Loucy (cell line): ENCODE data around the gene CNTF.
A peak's percentile ranks its signal among the peaks of the same experiment; 100 is the strongest.

Source experiments
- H2AFZ ChIP-seq: fragments of 200-600 bp; sonication (generic); 2 replicates; pipeline ENCODE4 v1.6.0; 2016; ENCODE audit warnings: antibody characterized with exemption, mild to moderate bottlenecking, low read length, moderate library complexity
- H3F3A ChIP-seq: fragments of 200-600 bp; 2 replicates; pipeline ENCODE4 v1.6.0; 2016; ENCODE audit warnings: antibody characterized with exemption, low read depth, mild to moderate bottlenecking
- H3K27me3 ChIP-seq: fragments of 200-600 bp; sonication (generic); 2 replicates; pipeline ENCODE4 v1.6.1; 2014; ENCODE audit warnings: low read length, mild to moderate bottlenecking; ENCODE audit not compliant: insufficient read depth, poor library complexity, severe bottlenecking
- H3K36me3 ChIP-seq: fragments of 200-600 bp; sonication (generic); 2 replicates; pipeline ENCODE4 v1.6.1; 2016; ENCODE audit warnings: low read length; ENCODE audit not compliant: insufficient read depth
- H3K4me1 ChIP-seq: fragments of 200-600 bp; sonication (generic); 2 replicates; pipeline ENCODE4 v1.5.1; 2014; ENCODE audit warnings: low read length, mild to moderate bottlenecking; ENCODE audit not compliant: insufficient read depth, poor library complexity, severe bottlenecking
- H3K4me2 ChIP-seq: fragments of 200-600 bp; sonication (generic); 2 replicates; pipeline ENCODE4 v1.6.0; 2014; ENCODE audit warnings: antibody characterized with exemption, low read length, low read depth, mild to moderate bottlenecking; ENCODE audit not compliant: poor library complexity, severe bottlenecking
- H3K4me3 ChIP-seq: fragments of 200-600 bp; sonication (generic); 2 replicates; pipeline ENCODE4 v1.5.1; 2014; ENCODE audit warnings: low read length, mild to moderate bottlenecking, mixed read lengths; ENCODE audit not compliant: poor library complexity, severe bottlenecking
- H3K79me2 ChIP-seq: fragments of 200-600 bp; sonication (generic); 2 replicates; pipeline ENCODE4 v1.6.1; 2014; ENCODE audit warnings: low read length; ENCODE audit not compliant: insufficient read depth
- H3K9ac ChIP-seq: fragments of 200-600 bp; sonication (generic); 2 replicates; pipeline ENCODE4 v1.6.0; 2014; ENCODE audit warnings: mild to moderate bottlenecking, low read depth, low read length, moderate library complexity; ENCODE audit not compliant: poor library complexity, severe bottlenecking
- H3K9me2 ChIP-seq: fragments of 200-600 bp; sonication (generic); replicated peaks from 2 replicates; pipeline ENCODE4 v1.6.1; 2016; ENCODE audit warnings: low read depth, low read length, mixed read lengths
- H3K9me3 ChIP-seq: fragments of 200-600 bp; sonication (generic); 2 replicates; pipeline ENCODE4 v1.6.1; 2014; ENCODE audit warnings: mild to moderate bottlenecking, antibody characterized with exemption, low read length, low read depth; ENCODE audit not compliant: insufficient read depth
- H4K20me1 ChIP-seq: fragments of 200-600 bp; sonication (generic); 2 replicates; pipeline ENCODE4 v1.6.0; 2014; ENCODE audit warnings: antibody characterized with exemption, low read length, mild to moderate bottlenecking; ENCODE audit not compliant: insufficient read depth, poor library complexity, severe bottlenecking
- EZH2phosphoT487 ChIP-seq: fragments of 200-600 bp; IDR thresholded peaks from 2 replicates; pipeline ENCODE4 v1.6.1; 2018; ENCODE audit warnings: antibody characterized with exemption, mild to moderate bottlenecking, moderate library complexity, borderline replicate concordance
- TF ChIP-seq, protein P1 (sequence below): fragments of 200-600 bp; sonication (generic); conservative IDR thresholded peaks from 2 replicates; pipeline ENCODE4 v1.5.1; 2014; ENCODE audit warnings: mild to moderate bottlenecking, antibody characterized with exemption, low read length

The CNTF gene

DNA sequence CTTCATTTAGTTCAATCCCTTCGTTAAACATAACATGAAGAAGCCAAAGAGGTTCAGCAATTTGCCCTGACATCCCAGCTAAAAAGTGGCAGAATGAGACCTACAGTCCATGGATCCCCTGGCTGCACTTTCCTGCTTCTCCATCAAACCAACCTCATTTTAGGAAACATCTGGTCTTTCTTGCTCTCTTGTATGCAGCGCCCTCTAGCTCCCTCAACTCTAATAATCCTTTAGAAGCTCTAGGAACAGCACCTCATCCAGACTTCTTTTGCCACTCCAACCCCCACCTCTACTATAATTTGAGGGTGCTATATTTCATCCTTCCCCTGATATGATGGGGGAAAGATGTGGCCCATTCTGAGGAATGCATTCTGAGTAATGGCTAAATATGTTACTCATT lies 7.4 kb downstream of the CNTF start:
- Histone ChIP-seq H3F3A (no peaks in the 10 kb centered on the region), H3K27me3 (no peaks in the 10 kb centered on the region), H3K4me2 (no peak overlapping the region), H3K9ac (no peak overlapping the region), H3K36me3 (peaks cover 18% of the 10 kb centered on the region; the same call in 1 of the 2 replicates), H3K9me2 (no peaks in the 10 kb centered on the region), H3K9me3 (no peaks in the 10 kb centered on the region), H4K20me1 (no peaks in the 10 kb centered on the region), H3K79me2 (no peaks in the 10 kb centered on the region), H3K4me1 (no peaks in the 10 kb centered on the region), H3K4me3 (no peak overlapping the region), H2AFZ (no peak overlapping the region)
- TF ChIP-seq, protein P1, sequence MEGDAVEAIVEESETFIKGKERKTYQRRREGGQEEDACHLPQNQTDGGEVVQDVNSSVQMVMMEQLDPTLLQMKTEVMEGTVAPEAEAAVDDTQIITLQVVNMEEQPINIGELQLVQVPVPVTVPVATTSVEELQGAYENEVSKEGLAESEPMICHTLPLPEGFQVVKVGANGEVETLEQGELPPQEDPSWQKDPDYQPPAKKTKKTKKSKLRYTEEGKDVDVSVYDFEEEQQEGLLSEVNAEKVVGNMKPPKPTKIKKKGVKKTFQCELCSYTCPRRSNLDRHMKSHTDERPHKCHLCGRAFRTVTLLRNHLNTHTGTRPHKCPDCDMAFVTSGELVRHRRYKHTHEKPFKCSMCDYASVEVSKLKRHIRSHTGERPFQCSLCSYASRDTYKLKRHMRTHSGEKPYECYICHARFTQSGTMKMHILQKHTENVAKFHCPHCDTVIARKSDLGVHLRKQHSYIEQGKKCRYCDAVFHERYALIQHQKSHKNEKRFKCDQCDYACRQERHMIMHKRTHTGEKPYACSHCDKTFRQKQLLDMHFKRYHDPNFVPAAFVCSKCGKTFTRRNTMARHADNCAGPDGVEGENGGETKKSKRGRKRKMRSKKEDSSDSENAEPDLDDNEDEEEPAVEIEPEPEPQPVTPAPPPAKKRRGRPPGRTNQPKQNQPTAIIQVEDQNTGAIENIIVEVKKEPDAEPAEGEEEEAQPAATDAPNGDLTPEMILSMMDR, result peak; percentile 77
- TF ChIP-seq EZH2phosphoT487, result no peak

DNA sequence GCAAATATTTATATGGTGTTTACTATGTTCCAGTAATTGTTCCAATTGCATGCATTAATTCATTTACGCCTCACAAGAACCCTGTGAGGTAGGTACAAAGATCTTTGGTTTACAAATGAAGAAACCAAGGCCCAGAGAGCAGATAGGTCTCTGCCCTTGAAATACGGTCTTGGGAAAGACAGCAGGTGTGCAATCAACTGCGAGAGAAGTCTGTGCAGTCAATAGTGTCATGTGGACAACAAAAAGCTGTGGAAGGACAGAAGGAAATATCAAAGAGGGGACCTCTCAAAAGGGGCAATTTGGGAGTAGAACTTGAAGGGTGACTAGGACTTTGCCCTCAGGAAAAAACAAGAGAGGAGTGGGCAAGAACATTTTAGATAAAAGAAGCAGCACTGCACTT lies 8.9 kb downstream of the CNTF start:
- Histone ChIP-seq H3K27me3 (no peaks in the 10 kb centered on the region), H3K4me1 (no peaks in the 10 kb centered on the region), H3K9me2 (no peaks in the 10 kb centered on the region), H3K4me2 (no peak overlapping the region), H3K36me3 (peaks cover 4% of the 10 kb centered on the region; the same call in 1 of the 2 replicates), H3K9ac (no peak overlapping the region), H3F3A (no peaks in the 10 kb centered on the region), H2AFZ (no peak overlapping the region), H3K79me2 (no peaks in the 10 kb centered on the region), H3K4me3 (no peak overlapping the region), H3K9me3 (no peaks in the 10 kb centered on the region), H4K20me1 (no peaks in the 10 kb centered on the region)
- TF ChIP-seq, protein P1, result no peak
- TF ChIP-seq EZH2phosphoT487, result no peak

DNA sequence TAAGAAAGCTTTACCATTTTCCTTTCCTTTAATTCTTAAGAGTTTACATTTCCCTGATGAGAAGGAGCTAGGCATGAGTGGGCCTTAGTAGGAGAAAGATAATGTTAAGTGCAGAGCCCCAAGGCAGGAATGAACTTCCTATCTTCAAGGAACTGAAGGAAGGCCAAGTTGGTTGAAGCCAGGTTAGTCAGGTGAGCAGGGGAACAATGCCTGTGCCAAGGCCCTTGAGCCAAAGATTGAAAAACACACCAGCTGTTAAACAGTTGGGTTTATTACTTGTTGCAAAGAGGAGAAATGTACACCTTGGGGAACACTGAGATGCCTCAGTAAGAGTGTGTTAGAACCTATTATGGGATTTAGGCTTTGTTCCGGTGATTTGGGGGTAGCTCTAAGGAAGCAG lies 10.0 kb downstream of the CNTF start:
- no peaks in the 10 kb centered on the region for H3F3A ChIP-seq
- no peak for TF ChIP-seq EZH2phosphoT487
- TF ChIP-seq, protein P1, result no peak

More for the DNA sequence above, 10.0 kb downstream of the CNTF start:
- H2AFZ ChIP-seq, result no peak overlapping the region
- H3K9me2 ChIP-seq, result no peaks in the 10 kb centered on the region
- H4K20me1 ChIP-seq, result no peaks in the 10 kb centered on the region
- no peaks in the 10 kb centered on the region for H3K36me3 ChIP-seq
- H3K4me1 ChIP-seq, result no peaks in the 10 kb centered on the region
- no peak overlapping the region for H3K4me2 ChIP-seq
- H3K9me3 ChIP-seq, result no peaks in the 10 kb centered on the region
- H3K79me2 ChIP-seq, result no peaks in the 10 kb centered on the region
- no peak overlapping the region for H3K4me3 ChIP-seq
- H3K27me3 ChIP-seq, result no peaks in the 10 kb centered on the region
- H3K9ac ChIP-seq, result no peak overlapping the region
